T-cell (primary cell): Measurements from ENCODE around the gene EXOC6. TPM values are rescaled to one million over a fixed set of nuclear protein-coding genes. Genes with fewer than 3 reads are reported as not detected.
"Not testable (repeated sequence)": the region's sequence is repeated elsewhere in the genome, so short reads cannot be mapped to it uniquely, and the experiment has no call there.

Experiments
- ATAC-seq, 4 experiments: fragments of 200-7000 bp in 3 of 4; fragments of 150-1000 bp in 1 of 4; cut with Tn5 transposase; replicated peaks in 1 of 4; 1 replicate in 3 of 4; 2 replicates in 1 of 4; pipeline ENCODE4 v1.10.0; 2021; ENCODE audit warnings: moderate library complexity in 3 of 4, mild to moderate bottlenecking in 2 of 4, moderate number of reproducible peaks in 1 of 4
- CTCF ChIA-PET, 2 donors: fragments of 300-600 bp; sonication (Branson Sonifier 250); formaldehyde crosslinking; loops; one replicate each; lab custom pipeline; 2022; ENCODE audit warnings: antibody characterized with exemption in 2 of 2; lab: Charles Lee
- POLR2A ChIA-PET, 2 donors: fragments of 300-600 bp; sonication (Branson Sonifier 250); formaldehyde crosslinking; loops; one replicate each; lab custom pipeline; 2022; ENCODE audit warnings: antibody characterized with exemption in 2 of 2; lab: Charles Lee
- DNase-seq, 35 experiments: peaks; one replicate each; pipeline versions ENCODE4 v3.0.0 to v3.0.0-alpha.2; 2013 to 2023
- H3K27ac ChIP-seq: one replicate; pipeline ENCODE4 v1.5.1; 2013; ENCODE audit warnings: low read length
- H3K27me3 ChIP-seq, 2 experiments: replicated peaks in 1 of 2; 1 replicate in 1 of 2; 2 replicates in 1 of 2; pipeline versions ENCODE4 v1.6.1 to v1.7.0; 2013; ENCODE audit warnings: low read length in 1 of 2, mixed read lengths in 1 of 2; ENCODE audit not compliant: control insufficient read depth in 2 of 2, insufficient read depth in 2 of 2; ENCODE audit errors: extremely low read depth in 1 of 2
- H3K36me3 ChIP-seq, 2 donors: 1 replicate in 1 of 2; 2 replicates in 1 of 2; pipeline versions ENCODE4 v1.6.1 to v1.7.0; 2013; ENCODE audit warnings: low read length in 1 of 2; ENCODE audit not compliant: control insufficient read depth in 2 of 2, insufficient read depth in 1 of 2; ENCODE audit errors: extremely low read depth in 1 of 2
- H3K4me1 ChIP-seq, 2 experiments: 1 replicate in 1 of 2; 2 replicates in 1 of 2; pipeline versions ENCODE4 v1.6.1 to v1.7.0; 2013; ENCODE audit warnings: low read length in 2 of 2, mixed read lengths in 1 of 2; ENCODE audit not compliant: insufficient read depth in 2 of 2, control insufficient read depth in 1 of 2; ENCODE audit errors: extremely low read depth in 1 of 2
- H3K4me3 ChIP-seq, 2 donors: 1 replicate in 1 of 2; 2 replicates in 1 of 2; pipeline versions ENCODE4 v1.5.1 to v1.7.0; 2013; ENCODE audit warnings: mild to moderate bottlenecking in 2 of 2, low read length in 1 of 2, moderate library complexity in 1 of 2; ENCODE audit not compliant: control insufficient read depth in 1 of 2; ENCODE audit errors: extremely low read depth in 1 of 2
- H3K9me3 ChIP-seq: 2 replicates; pipeline ENCODE4 v1.7.0; 2013
- H3K27ac Mint-ChIP-seq, 2 donors: one replicate each; pipeline ENCODE4 v1.8.0; 2020 to 2021; ENCODE audit warnings: mild to moderate bottlenecking in 2 of 2, mixed read lengths in 2 of 2
- H3K27me3 Mint-ChIP-seq, 2 donors: one replicate each; pipeline ENCODE4 v1.8.0; 2021 to 2022; ENCODE audit warnings: mixed read lengths in 2 of 2
- H3K36me3 Mint-ChIP-seq: one replicate; pipeline ENCODE4 v1.8.0; 2021; ENCODE audit warnings: mixed read lengths
- H3K4me1 Mint-ChIP-seq, 3 donors: one replicate each; pipeline ENCODE4 v1.8.0; 2020 to 2022; ENCODE audit warnings: mixed read lengths in 3 of 3, mild to moderate bottlenecking in 1 of 3
- H3K4me3 Mint-ChIP-seq, 3 donors: one replicate each; pipeline ENCODE4 v1.8.0; 2020 to 2022; ENCODE audit warnings: mild to moderate bottlenecking in 3 of 3, mixed read lengths in 3 of 3, moderate library complexity in 3 of 3
- H3K9me3 Mint-ChIP-seq, 3 donors: one replicate each; pipeline ENCODE4 v1.8.0; 2020 to 2022; ENCODE audit warnings: mixed read lengths in 3 of 3
- WGBS: methylation state at CpG from one replicate; pipeline ENCODE4 v1.1.5; 2013; ENCODE audit warnings: missing lambda C conversion rate; ENCODE audit not compliant: insufficient coverage; 5-methylcytosine and 5-hydroxymethylcytosine counted together
- total RNA-seq, 35 experiments: library from RNA in 6 of 35; stranded (reverse) in 6 of 35; fragments of 120-200 nt in 1 of 35; gene quantifications; one replicate each; pipeline versions ENCODE4 v1.2.1 to v1.2.4 and lab custom pipeline; 2013 to 2026

Gene EXOC6
- total RNA-seq, 5 donors from 2014 or later (not counting 1 experiment from before 2014, with no cell fraction given): 8.7 to 13.3 (median 9.7) TPM

DNA sequence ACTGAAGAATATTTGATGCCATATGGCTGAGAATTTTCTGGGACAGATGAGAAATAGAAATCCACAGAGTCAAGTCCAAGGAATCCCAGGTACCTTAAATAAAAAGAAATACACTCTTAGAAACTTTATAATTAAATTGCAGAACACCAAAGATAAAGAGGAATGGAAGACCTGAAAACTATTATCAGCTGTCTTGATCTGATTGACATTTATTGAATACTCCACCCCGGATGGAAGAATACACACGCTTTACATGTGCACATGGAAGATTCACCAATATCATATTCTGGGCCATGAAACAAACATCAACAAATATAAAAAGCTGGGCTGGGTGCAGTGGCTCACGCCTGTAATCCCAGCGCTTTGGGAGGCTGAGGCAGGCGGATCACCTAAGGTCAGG lies 81.6 kb downstream of the EXOC6 start:
- Histone ChIP-seq H3K27me3 (no peaks in the 10 kb centered on the region), H3K4me3 (no peak overlapping the region), H3K4me1 (no peaks in the 10 kb centered on the region), H3K27ac (no peak overlapping the region), H3K9me3 (no peaks in the 10 kb centered on the region), H3K36me3 (peaks cover 0 to 7% of the 10 kb centered on the region in 2 donors)
- Mint-ChIP-seq H3K36me3 (peaks cover 26% of the 10 kb centered on the region), H3K9me3 (no peaks in the 10 kb centered on the region), H3K4me3 (no peak overlapping the region), H3K27ac (no peak overlapping the region), H3K4me1 (no peaks in the 10 kb centered on the region), H3K27me3 (no peaks in the 10 kb centered on the region)
- no CpG with 5 or more reads among the region's 5 CpGs for WGBS
- DNase-seq (no peak), ATAC-seq (no peak)
- ChIA-PET CTCF (no interaction called here), POLR2A (no interaction called here)

DNA sequence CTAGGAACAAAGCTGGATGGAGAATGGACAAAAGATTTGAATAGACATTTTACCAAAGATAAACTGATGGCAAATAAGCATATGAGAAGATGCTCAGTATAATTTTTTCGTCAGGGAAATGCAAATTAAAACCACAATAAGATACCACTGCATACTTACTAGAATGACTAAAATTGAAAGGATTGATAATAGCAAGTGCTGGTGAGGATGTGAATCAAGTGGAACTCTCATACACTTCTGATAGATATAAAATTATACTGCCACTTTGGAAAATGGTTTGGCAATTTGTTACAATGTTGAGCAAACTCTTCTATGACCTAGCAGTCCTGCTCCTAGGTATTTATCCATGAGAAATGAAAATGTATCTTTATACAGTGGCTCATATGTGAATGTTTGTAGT lies 83.3 kb downstream of the EXOC6 start:
- ChIA-PET POLR2A (no interaction called here), CTCF (no interaction called here)
- Mint-ChIP-seq H3K9me3 (no peaks in the 10 kb centered on the region), H3K36me3 (peaks cover 26% of the 10 kb centered on the region), H3K27ac (no peak overlapping the region), H3K4me1 (no peaks in the 10 kb centered on the region), H3K27me3 (no peaks in the 10 kb centered on the region), H3K4me3 (no peak overlapping the region)
- H3K4me1 ChIP-seq: no peaks in the 10 kb centered on the region
- no peak overlapping the region for H3K4me3 ChIP-seq
- peaks cover 0 to 7% of the 10 kb centered on the region in 2 donors for H3K36me3 ChIP-seq
- no peak overlapping the region for H3K27ac ChIP-seq
- H3K27me3 ChIP-seq: no peaks in the 10 kb centered on the region
- ATAC-seq (no peak), DNase-seq (no peak)
- no peaks in the 10 kb centered on the region for H3K9me3 ChIP-seq
- no CpG with 5 or more reads among the region's 1 CpG for WGBS

DNA sequence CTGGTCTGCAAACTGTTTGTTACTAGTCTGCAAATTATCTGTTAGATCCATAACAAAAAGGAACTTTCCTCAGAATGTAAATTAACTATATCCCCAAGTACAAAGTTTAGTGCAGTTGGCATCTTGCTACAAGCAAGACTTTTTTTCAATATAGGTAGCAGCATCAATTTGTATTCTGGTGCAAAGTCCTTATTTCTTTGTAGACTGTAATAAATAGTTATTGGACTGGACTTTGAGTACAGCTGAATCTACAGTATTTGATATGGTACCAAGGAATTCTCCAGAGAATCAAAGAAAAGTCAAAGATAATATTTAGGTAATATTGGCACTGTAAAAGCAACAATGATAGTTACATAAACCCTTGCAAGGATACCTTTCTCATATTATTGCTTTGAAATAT lies 89.6 kb downstream of the EXOC6 start:
- ATAC-seq: no peak
- Histone ChIP-seq H3K36me3 (peaks cover 0 to 3% of the 10 kb centered on the region in 2 donors), H3K4me1 (no peaks in the 10 kb centered on the region), H3K27ac (no peak overlapping the region), H3K4me3 (no peak overlapping the region), H3K9me3 (no peaks in the 10 kb centered on the region), H3K27me3 (no peaks in the 10 kb centered on the region)
- Mint-ChIP-seq H3K4me1 (no peaks in the 10 kb centered on the region), H3K36me3 (peaks cover 3% of the 10 kb centered on the region), H3K27me3 (no peaks in the 10 kb centered on the region), H3K4me3 (no peak overlapping the region), H3K27ac (no peak overlapping the region), H3K9me3 (no peaks in the 10 kb centered on the region)
- no peak for DNase-seq
- ChIA-PET POLR2A (interaction anchor here in 1 of 2 donors (1.0 kb wide), 1 partner anchor 11 kb away, joined by 8 read pairs; no protein-coding TSS in a partner anchor), CTCF (interaction anchor here in 1 of 2 donors (1.2 to 1.3 kb wide), 2 partner anchors 11 to 27 kb away, joined by 3 read pairs; no protein-coding TSS in a partner anchor)

DNA sequence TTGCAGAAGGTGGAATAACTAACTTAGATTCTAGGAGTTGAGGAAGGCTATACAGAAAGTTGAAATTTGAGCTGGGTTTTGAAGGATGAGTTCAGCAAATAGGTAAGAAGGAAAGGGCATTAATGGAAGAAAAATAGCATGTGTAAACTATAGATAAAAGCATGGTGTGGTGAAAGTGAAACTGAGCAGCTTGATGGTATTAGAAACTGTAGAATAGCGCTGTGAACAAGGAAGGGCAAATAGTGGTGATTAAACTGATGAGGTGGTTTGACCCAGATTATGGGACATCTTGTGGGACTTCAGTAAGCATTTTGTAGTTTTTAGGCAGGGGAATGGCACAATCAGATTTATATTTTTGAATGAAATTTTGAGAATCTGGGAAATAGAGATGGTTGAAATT lies 90.5 kb downstream of the EXOC6 start:
- peaks cover 0 to 6% of the 10 kb centered on the region in 2 donors for H3K36me3 ChIP-seq
- 43% methylated on average over 1 of the region's 1 CpG for WGBS
- ATAC-seq: no peak
- Mint-ChIP-seq H3K4me1 (no peaks in the 10 kb centered on the region), H3K4me3 (no peak overlapping the region), H3K27me3 (no peaks in the 10 kb centered on the region), H3K36me3 (peaks cover 7% of the 10 kb centered on the region), H3K27ac (no peak overlapping the region), H3K9me3 (no peaks in the 10 kb centered on the region)
- CTCF ChIA-PET: interaction anchor here in 1 of 2 donors (1.3 kb wide), 1 partner anchor 12 kb away, joined by 3 read pairs; no protein-coding TSS in a partner anchor
- no peak overlapping the region for H3K27ac ChIP-seq
- H3K9me3 ChIP-seq: no peaks in the 10 kb centered on the region
- no peak overlapping the region for H3K4me3 ChIP-seq
- POLR2A ChIA-PET: interaction anchor here in 1 of 2 donors (0.7 kb wide), 1 partner anchor 458 kb away, joined by 3 read pairs; no protein-coding TSS in a partner anchor
- no peaks in the 10 kb centered on the region for H3K4me1 ChIP-seq
- no peaks in the 10 kb centered on the region for H3K27me3 ChIP-seq
- no peak for DNase-seq

DNA sequence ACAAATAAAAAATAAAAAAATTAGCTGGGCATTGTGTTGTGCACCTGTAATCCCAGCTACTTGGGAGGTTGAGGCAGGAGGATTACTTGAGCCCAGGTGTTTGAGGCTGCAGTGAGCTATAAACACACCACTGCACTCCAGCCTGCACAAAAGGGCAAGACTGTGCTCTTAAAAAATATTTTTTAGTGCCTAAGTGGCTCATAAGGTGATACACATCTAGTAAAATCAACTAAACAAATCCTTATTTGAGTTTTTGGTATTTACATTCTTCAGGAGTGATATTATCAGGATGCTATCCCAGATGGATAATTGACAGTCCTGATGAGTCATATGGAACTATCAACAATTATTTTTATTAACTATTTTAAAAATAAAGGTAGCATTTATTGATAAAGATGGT lies 93.9 kb downstream of the EXOC6 start:
- Mint-ChIP-seq H3K9me3 (no peaks in the 10 kb centered on the region), H3K4me3 (no peak overlapping the region), H3K27me3 (no peaks in the 10 kb centered on the region), H3K4me1 (no peaks in the 10 kb centered on the region), H3K36me3 (peaks cover 30% of the 10 kb centered on the region), H3K27ac (no peak overlapping the region)
- Histone ChIP-seq H3K36me3 (peaks cover 0 to 10% of the 10 kb centered on the region in 2 donors), H3K4me3 (no peak overlapping the region), H3K9me3 (no peaks in the 10 kb centered on the region), H3K4me1 (no peaks in the 10 kb centered on the region), H3K27me3 (no peaks in the 10 kb centered on the region), H3K27ac (no peak overlapping the region)
- DNase-seq (no peak), ATAC-seq (no peak)
- ChIA-PET CTCF (no interaction called here), POLR2A (no interaction called here)

- CTCF ChIA-PET: no interaction called here
Measured at GRCh38 chr10:92946491-92946890, 98.2 kb downstream of the EXOC6 start.

GRCh38 chr10:92952573-92952972 lies 104.3 kb downstream of the EXOC6 start:
- CTCF ChIA-PET, H3K27me3 ChIP-seq, H3K27ac ChIP-seq, H3K27ac Mint-ChIP-seq, H3K4me3 ChIP-seq, H3K36me3 ChIP-seq, H3K4me1 ChIP-seq, H3K27me3 Mint-ChIP-seq, H3K9me3 ChIP-seq, H3K4me1 Mint-ChIP-seq, DNase-seq, H3K9me3 Mint-ChIP-seq, ATAC-seq, POLR2A ChIA-PET, H3K4me3 Mint-ChIP-seq: not testable (repeated sequence)
- H3K36me3 Mint-ChIP-seq: peaks cover 45% of the 10 kb centered on the region

More at GRCh38 chr10:92946491-92946890, 98.2 kb downstream of the EXOC6 start:
- no peaks in the 10 kb centered on the region for H3K4me1 Mint-ChIP-seq
- H3K9me3 ChIP-seq: no peaks in the 10 kb centered on the region
- H3K36me3 ChIP-seq: peaks cover 0 to 16% of the 10 kb centered on the region in 2 donors
- no peak overlapping the region for H3K27ac Mint-ChIP-seq
- H3K9me3 Mint-ChIP-seq: peaks cover 0 to 7% (median 0%) of the 10 kb centered on the region in 3 donors
- no peak overlapping the region for H3K4me3 Mint-ChIP-seq
- no peak for ATAC-seq
- peaks cover 54% of the 10 kb centered on the region for H3K36me3 Mint-ChIP-seq
- no peak overlapping the region for H3K4me3 ChIP-seq
- H3K27me3 Mint-ChIP-seq: no peaks in the 10 kb centered on the region
- 92% methylated on average over 2 of the region's 3 CpGs for WGBS
- no peak for DNase-seq
- no peaks in the 10 kb centered on the region for H3K27me3 ChIP-seq
- no peak overlapping the region for H3K27ac ChIP-seq
- H3K4me1 ChIP-seq: no peaks in the 10 kb centered on the region
- POLR2A ChIA-PET: no interaction called here
